Measurements from ENCODE around the gene TMEM239.
"Not testable (repeated sequence)": the region's sequence is repeated elsewhere in the genome, so short reads cannot be mapped to it uniquely, and the experiment has no call there.

Gene TMEM239

GRCh38 chr20:2820084-2820895 is 4.1 kb downstream of the TMEM239 start:
- DNase-seq (ENCODE audit: low spot score), result no peak

- DNase-seq (ENCODE audit: low spot score), result no peak
Observed at GRCh38 chr20:2820896-2821869, 5.0 kb downstream of the TMEM239 start.

GRCh38 chr20:2822073-2822472 is 5.9 kb downstream of the TMEM239 start:
- DNase-seq (ENCODE audit: low spot score), result no peak

GRCh38 chr20:2825761-2826160 is 9.6 kb downstream of the TMEM239 start:
- no peak for DNase-seq (ENCODE audit: low spot score)

GRCh38 chr20:2826655-2827054 is 10.5 kb downstream of the TMEM239 start:
- DNase-seq (ENCODE audit: low spot score), result no peak

GRCh38 chr20:2829376-2829775 is 13.2 kb downstream of the TMEM239 start:
- no peak for DNase-seq (ENCODE audit: low spot score)

GRCh38 chr20:2831206-2831605 is 15.0 kb downstream of the TMEM239 start:
- DNase-seq (ENCODE audit: low spot score), result not testable (repeated sequence)

GRCh38 chr20:2833761-2834160 is 17.6 kb downstream of the TMEM239 start:
- DNase-seq (ENCODE audit: low spot score), result no peak

- no peak for DNase-seq (ENCODE audit: low spot score)
Observed at GRCh38 chr20:2834401-2835110, 18.4 kb downstream of the TMEM239 start.

- no peak for DNase-seq (ENCODE audit: low spot score)
Observed at GRCh38 chr20:2835331-2835796, 19.2 kb downstream of the TMEM239 start.

GRCh38 chr20:2836035-2836434 is 19.9 kb downstream of the TMEM239 start:
- DNase-seq (ENCODE audit: low spot score), result no peak

- no peak for DNase-seq (ENCODE audit: low spot score)
Observed at GRCh38 chr20:2837221-2837960, 21.2 kb downstream of the TMEM239 start.

GRCh38 chr20:2838170-2838797 is 22.1 kb downstream of the TMEM239 start:
- no peak for DNase-seq (ENCODE audit: low spot score)

- no peak for DNase-seq (ENCODE audit: low spot score)
Observed at GRCh38 chr20:2838847-2839671, 22.9 kb downstream of the TMEM239 start.

- no peak for DNase-seq (ENCODE audit: low spot score)
Observed at GRCh38 chr20:2839732-2840137, 23.6 kb downstream of the TMEM239 start.

- peak; percentile 86 for DNase-seq (ENCODE audit: low spot score)
Observed at GRCh38 chr20:2840138-2840966, 24.2 kb downstream of the TMEM239 start, which contains the start of the genes PCED1A and VPS16. Gene PCED1A (minus strand): TSS chr20:2840655. CDS start chr20:2839912, 743 bp downstream. Gene VPS16 (plus strand): TSS chr20:2840745. CDS start chr20:2840775, 30 bp downstream.

- peak; percentile 35 for DNase-seq (ENCODE audit: low spot score)
Observed at GRCh38 chr20:2840967-2841531, 24.9 kb downstream of the TMEM239 start.

- DNase-seq (ENCODE audit: low spot score), result no peak
Observed at GRCh38 chr20:2845607-2846006, 29.4 kb downstream of the TMEM239 start.

All from SK-N-DZ (cell line).